ENCODE data around the gene SECISBP2L.

Gene SECISBP2L

GRCh38 chr15:48974882-48975281 is 71.4 kb downstream of the SECISBP2L start:
- no peak for TF ChIP-seq CEBPB (IDR thresholded peaks at IDR 0.05)
- no peak for TF ChIP-seq TEAD4 (IDR thresholded peaks at IDR 0.05)
- no peak for TF ChIP-seq YY1 (IDR thresholded peaks at IDR 0.05; ENCODE audit: low read depth)
- TF ChIP-seq TCF12 (IDR thresholded peaks at IDR 0.05; ENCODE audit: low read depth): no peak
- TF ChIP-seq MAX (IDR thresholded peaks at IDR 0.05): no peak
- TF ChIP-seq, protein P1, sequence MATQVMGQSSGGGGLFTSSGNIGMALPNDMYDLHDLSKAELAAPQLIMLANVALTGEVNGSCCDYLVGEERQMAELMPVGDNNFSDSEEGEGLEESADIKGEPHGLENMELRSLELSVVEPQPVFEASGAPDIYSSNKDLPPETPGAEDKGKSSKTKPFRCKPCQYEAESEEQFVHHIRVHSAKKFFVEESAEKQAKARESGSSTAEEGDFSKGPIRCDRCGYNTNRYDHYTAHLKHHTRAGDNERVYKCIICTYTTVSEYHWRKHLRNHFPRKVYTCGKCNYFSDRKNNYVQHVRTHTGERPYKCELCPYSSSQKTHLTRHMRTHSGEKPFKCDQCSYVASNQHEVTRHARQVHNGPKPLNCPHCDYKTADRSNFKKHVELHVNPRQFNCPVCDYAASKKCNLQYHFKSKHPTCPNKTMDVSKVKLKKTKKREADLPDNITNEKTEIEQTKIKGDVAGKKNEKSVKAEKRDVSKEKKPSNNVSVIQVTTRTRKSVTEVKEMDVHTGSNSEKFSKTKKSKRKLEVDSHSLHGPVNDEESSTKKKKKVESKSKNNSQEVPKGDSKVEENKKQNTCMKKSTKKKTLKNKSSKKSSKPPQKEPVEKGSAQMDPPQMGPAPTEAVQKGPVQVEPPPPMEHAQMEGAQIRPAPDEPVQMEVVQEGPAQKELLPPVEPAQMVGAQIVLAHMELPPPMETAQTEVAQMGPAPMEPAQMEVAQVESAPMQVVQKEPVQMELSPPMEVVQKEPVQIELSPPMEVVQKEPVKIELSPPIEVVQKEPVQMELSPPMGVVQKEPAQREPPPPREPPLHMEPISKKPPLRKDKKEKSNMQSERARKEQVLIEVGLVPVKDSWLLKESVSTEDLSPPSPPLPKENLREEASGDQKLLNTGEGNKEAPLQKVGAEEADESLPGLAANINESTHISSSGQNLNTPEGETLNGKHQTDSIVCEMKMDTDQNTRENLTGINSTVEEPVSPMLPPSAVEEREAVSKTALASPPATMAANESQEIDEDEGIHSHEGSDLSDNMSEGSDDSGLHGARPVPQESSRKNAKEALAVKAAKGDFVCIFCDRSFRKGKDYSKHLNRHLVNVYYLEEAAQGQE (IDR thresholded peaks at IDR 0.05; ENCODE audit: low read depth): no peak
- TF ChIP-seq RAD21 (IDR thresholded peaks at IDR 0.05; ENCODE audit: low read depth): no peak
- no peak for TF ChIP-seq EP300 (IDR thresholded peaks at IDR 0.05; ENCODE audit: borderline replicate concordance)
- no peak for TF ChIP-seq TAF1 (IDR thresholded peaks at IDR 0.05; ENCODE audit: low read depth)
- no peak for TF ChIP-seq NFIC (IDR thresholded peaks at IDR 0.05)
- TF ChIP-seq EGR1 (IDR thresholded peaks at IDR 0.05): no peak
- TF ChIP-seq CREB1 (IDR thresholded peaks at IDR 0.05; ENCODE audit: low read depth): no peak

GRCh38 chr15:48972750-48973503 is 73.3 kb downstream of the SECISBP2L start:
- TF ChIP-seq NFIC (IDR thresholded peaks at IDR 0.05): no peak
- no peak for TF ChIP-seq TAF1 (IDR thresholded peaks at IDR 0.05; ENCODE audit: low read depth)
- no peak for TF ChIP-seq RAD21 (IDR thresholded peaks at IDR 0.05; ENCODE audit: low read depth)
- TF ChIP-seq, protein P1 (IDR thresholded peaks at IDR 0.05; ENCODE audit: low read depth): no peak
- TF ChIP-seq CEBPB (IDR thresholded peaks at IDR 0.05): no peak
- no peak for TF ChIP-seq MAX (IDR thresholded peaks at IDR 0.05)
- no peak for TF ChIP-seq EP300 (IDR thresholded peaks at IDR 0.05; ENCODE audit: borderline replicate concordance)
- TF ChIP-seq EGR1 (IDR thresholded peaks at IDR 0.05): no peak
- no peak for TF ChIP-seq CREB1 (IDR thresholded peaks at IDR 0.05; ENCODE audit: low read depth)
- no peak for TF ChIP-seq TCF12 (IDR thresholded peaks at IDR 0.05; ENCODE audit: low read depth)
- no peak for TF ChIP-seq YY1 (IDR thresholded peaks at IDR 0.05; ENCODE audit: low read depth)
- no peak for TF ChIP-seq ZBTB7A (IDR thresholded peaks at IDR 0.05; ENCODE audit: low read depth)
- no peak for TF ChIP-seq FOXM1 (IDR thresholded peaks at IDR 0.05; ENCODE audit: borderline replicate concordance, low read depth)
- TF ChIP-seq USF1 (IDR thresholded peaks at IDR 0.05): no peak
- no peak for TF ChIP-seq TEAD4 (IDR thresholded peaks at IDR 0.05)

GRCh38 chr15:48968066-48968465 is 78.2 kb downstream of the SECISBP2L start:
- no peak for TF ChIP-seq YY1 (IDR thresholded peaks at IDR 0.05; ENCODE audit: low read depth)
- no peak for TF ChIP-seq RAD21 (IDR thresholded peaks at IDR 0.05; ENCODE audit: low read depth)
- no peak for TF ChIP-seq CREB1 (IDR thresholded peaks at IDR 0.05; ENCODE audit: low read depth)
- TF ChIP-seq TCF12 (IDR thresholded peaks at IDR 0.05; ENCODE audit: low read depth): no peak
- TF ChIP-seq TEAD4 (IDR thresholded peaks at IDR 0.05): no peak
- no peak for TF ChIP-seq USF1 (IDR thresholded peaks at IDR 0.05)
- no peak for TF ChIP-seq TAF1 (IDR thresholded peaks at IDR 0.05; ENCODE audit: low read depth)
- TF ChIP-seq EGR1 (IDR thresholded peaks at IDR 0.05): no peak
- TF ChIP-seq, protein P1 (IDR thresholded peaks at IDR 0.05; ENCODE audit: low read depth): no peak
- no peak for TF ChIP-seq CEBPB (IDR thresholded peaks at IDR 0.05)
- no peak for TF ChIP-seq ZBTB7A (IDR thresholded peaks at IDR 0.05; ENCODE audit: low read depth)
- no peak for TF ChIP-seq NFIC (IDR thresholded peaks at IDR 0.05)
- no peak for TF ChIP-seq EP300 (IDR thresholded peaks at IDR 0.05; ENCODE audit: borderline replicate concordance)
- no peak for TF ChIP-seq FOXM1 (IDR thresholded peaks at IDR 0.05; ENCODE audit: borderline replicate concordance, low read depth)

DNA sequence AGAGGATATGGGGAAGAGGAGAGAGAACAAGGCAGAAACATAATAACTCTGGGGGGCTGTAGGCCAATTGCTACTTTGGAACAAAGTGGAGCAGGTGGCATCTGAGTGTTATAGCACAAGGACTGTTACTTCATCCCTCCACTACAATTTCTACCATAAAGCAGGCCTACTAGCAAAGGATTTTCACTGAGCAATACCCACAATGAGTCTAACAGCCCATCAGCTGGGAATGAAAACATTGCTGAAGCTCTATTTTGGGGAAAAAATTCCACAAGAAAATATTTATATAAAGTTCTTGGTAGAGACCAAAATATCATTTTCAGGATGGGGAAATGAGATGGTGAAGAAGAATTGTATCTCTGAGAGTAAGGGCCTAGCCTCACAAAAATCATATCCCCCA is 78.9 kb downstream of the SECISBP2L start:
- TF ChIP-seq, protein P1 (IDR thresholded peaks at IDR 0.05; ENCODE audit: low read depth): no peak
- TF ChIP-seq NFIC (IDR thresholded peaks at IDR 0.05): no peak
